ENCODE results near the gene IL12RB2.
A peak's percentile ranks its signal among the peaks of the same experiment; 100 is the strongest.
"Not testable (repeated sequence)": the region's sequence is repeated elsewhere in the genome, so short reads cannot be mapped to it uniquely, and the experiment has no call there.

IL12RB2 gene

DNA sequence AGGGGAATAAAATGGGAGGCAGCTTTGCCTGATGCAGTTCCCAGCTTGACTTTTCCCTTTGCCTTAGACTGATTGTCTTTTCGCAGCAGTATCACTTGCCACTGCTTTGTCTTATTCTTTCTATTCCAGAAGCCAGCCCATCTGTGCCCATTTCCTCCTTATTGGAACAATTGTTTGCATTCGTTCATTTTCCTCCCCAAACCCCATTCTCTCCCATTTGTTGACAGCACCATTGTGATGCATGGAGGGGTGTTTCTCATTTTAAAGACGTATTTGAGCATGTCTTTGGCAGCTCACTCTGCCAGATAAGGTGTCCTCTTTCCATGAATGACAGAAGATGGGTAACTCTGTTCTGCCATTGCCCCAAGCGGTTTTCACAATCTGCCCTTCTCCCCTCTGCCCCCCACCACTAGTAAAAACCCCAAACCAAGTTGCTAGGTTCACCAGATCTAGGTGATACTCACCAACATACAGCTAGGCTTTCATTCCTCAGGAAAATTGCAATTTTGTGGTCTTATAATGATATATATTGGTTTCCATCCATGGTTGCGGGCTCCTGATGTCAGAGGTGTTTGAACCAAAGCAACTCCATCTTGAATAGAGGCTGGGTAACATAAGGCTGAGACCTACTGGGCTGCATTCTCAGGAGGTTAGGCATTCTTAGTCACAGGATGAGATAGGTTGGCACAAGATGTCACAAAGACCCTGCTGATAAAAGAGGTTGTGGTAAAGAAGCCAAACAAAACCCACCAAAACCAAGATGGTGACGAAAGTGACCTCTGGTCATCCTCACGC, 91.7 kb downstream of the IL12RB2 start:
- no peak for DNase-seq (ENCODE audit: low read depth)

DNA sequence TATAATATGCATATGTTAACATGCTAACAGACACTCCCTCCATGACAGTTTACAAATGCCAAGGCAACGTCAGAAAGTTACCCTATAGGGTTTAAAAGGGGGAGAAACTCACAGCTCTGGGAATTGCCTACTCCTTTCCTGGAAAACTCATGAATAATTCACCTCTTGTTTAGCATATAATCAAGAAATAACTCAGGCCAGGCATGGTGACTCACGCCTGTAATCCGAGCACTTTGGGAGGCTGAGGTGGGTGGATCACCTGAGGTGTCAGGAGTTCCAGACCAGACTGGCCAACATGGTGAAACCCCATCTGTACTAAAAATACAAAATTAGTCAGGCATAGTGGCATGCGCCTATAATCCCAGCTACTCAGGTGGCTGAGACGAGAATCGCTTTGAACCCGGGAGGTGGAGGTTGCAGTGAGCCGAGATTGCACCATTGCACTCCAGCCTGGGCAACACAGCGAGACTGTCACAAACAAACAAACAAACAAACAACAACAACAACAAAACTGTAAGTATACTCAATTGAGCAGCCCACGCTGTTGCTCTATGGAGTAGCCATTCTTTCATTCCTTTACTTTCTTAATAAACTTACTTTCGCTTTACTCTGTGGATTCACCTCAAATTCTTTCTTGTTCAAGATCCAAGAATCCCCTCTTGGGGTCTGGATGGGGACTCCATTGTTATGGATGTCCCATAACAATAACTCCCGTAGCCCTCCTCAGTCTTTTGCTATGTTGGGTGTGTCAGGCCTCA, 92.5 kb downstream of the IL12RB2 start:
- DNase-seq (ENCODE audit: low read depth): not testable (repeated sequence)

DNA sequence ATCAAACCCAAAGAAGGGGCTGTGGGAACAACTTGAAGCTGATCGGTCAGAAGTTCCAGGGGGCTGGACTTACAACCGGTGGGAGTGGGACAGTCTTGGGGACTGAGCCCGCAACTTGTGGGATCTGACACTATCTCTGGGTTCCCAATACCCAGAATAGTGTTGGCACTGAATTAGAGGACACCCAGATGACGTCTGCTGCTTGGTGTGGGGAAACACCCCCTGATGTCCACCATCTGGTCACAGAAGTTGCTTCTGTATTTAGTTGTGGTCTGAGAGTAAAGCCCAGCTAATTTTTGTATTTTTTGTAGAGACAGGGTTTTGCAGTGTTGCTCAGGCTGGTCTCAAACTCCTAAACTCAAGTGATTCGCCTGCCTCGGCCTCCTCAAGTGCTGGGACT, 93.8 kb downstream of the IL12RB2 start:
- DNase-seq (ENCODE audit: low read depth): no peak

DNA sequence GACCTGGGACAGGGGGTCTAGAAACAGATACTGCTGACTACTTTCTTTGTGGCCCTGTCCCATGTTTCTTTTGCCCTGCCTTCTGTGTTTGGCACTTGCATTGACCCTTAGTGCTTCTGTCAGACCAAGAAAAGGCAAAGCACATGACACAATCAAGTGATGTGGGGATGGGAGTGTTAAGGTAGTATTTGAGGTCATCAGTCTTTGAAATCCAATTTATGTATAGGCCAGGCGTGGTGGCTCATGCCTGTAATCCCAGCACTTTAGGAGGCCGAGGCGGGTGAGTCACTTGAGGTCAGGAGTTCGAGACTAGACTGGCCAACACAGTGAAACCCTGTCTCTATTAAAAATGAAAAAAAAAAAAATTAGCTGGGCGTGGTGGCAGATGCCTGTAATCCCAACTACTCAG, 96.5 kb downstream of the IL12RB2 start:
- DNase-seq (ENCODE audit: low read depth): no peak

DNA sequence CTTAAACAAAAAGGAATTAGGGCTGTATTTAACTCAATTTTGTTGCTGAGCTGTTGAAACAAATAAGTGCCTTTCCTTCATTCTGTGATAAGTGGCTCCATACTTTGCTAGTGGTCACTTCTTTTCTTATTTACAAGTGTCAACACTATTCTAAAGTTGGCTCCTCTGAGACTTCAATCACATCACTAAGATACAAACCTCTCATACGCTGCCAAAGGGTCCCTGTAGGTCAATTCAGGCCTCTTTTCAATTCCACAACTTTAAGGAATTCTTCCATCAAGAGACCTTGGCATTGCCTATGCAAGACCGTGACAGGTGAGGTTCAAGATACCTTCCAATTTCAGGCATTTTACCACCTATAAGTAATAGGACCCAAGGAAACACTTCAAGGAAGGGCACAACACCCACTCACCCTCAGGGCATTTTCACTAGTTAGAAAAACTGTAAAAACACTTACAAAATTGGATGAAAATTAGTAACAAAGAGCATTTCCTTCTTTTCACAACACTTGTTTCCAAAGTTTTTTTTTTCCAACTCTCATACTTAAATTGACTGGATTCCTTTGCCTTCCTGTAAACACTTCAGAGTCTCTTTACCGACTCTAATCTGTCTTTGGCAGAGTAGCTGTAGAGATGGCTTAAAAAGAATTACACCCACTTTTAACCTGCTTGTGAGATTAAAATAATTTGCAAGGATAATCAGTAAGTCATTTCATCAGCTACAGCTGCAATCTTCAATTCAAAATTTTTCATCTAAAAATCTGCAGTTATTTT, 98.0 kb downstream of the IL12RB2 start:
- DNase-seq (ENCODE audit: low read depth): no peak

DNA sequence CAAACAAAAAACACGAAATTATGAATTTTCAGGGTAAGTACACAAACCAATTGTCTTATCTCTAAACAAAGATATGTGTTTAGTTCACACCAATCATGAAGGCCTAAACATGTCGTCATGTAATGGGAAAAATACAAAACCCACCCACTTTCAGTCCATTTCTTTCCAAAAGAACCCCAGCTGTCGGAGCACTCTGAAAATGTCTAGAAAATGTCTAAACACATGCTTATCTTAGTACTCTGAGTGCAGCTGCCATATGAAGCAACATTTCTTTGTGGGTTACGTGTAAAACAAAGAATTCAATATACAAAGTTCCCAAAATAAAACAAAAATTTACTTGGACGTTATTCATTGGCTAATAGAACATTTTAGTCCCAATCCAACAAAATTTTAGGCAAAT, 99.8 kb downstream of the IL12RB2 start:
- no peak for DNase-seq (ENCODE audit: low read depth)

DNA sequence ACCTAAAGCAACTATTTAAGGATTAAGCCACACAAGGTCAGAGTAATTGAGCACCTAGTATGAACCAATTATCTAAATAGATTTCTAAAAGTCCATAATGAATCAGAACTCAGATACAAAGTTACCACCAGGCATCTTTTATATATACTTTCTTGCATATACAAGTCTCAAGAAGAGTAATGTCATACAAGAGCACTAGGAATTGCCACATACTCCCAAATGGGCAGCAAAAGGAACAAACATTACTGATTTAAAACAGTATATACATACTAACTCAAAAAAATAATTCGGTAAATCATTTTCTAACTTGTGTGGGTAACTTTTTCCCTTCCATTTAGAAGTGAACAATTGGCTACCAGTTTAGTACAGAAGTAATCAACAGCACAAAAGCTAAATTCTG, 100.5 kb downstream of the IL12RB2 start:
- no peak for DNase-seq (ENCODE audit: low read depth)

DNA sequence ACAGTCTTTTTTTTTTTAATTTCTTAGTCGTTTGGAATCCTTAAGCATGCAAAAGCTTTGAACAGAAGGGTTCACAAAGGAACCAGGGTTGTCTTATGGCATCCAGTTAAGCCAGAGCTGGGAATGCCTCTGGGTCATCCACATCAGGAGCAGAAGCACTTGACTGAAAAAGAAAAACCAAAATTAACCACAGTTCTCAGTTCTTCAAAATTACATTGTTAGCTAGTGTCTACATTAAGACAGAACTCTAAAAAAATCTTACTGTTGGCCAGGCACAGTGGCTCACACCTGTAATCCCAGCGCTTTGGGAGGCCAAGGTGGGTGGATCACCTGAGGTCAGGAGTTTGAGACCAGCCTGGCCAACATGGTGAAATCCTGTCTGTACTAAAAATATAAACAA, 105.4 kb downstream of the IL12RB2 start:
- not testable (repeated sequence) for DNase-seq (ENCODE audit: low read depth)

DNA sequence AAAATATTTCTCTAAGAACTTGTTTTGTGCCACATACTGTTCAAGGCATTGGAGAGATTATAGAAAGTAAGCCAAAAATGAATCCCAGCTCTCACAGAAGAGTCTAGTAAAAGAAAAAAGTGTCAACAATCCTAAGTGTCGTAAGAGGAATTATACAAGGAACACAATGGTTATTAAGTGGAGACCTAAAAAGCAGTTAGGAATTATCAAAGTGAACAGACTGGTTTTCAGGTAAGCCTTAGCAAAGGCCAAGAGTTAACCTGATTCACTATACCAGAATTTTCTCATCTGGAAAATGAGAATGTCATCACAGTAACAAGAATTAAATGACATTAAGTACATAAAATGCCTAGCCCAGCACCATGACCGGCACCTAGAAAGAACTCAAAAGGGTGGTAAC, 106.9 kb downstream of the IL12RB2 start:
- DNase-seq (ENCODE audit: low read depth): no peak

DNA sequence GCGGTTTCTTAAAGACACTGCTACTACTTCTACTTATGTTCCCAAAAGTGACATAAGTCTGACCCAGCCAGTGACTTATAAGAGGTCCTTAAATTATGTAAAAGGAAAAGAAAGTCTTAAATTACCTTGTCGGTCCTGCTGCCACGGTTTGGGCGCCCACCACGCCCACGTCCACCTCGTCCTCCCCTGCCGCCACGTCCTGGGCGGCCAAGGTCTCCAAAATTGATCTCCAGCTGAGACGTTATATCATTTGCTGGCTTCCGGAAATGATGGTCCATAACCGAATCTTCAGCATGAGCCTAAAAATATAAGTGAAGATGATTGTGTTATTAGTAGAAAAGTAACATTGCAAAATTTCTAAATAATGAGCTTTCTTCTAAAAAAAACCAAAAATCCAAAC, 107.4 kb downstream of the IL12RB2 start:
- DNase-seq (ENCODE audit: low read depth): no peak

DNA sequence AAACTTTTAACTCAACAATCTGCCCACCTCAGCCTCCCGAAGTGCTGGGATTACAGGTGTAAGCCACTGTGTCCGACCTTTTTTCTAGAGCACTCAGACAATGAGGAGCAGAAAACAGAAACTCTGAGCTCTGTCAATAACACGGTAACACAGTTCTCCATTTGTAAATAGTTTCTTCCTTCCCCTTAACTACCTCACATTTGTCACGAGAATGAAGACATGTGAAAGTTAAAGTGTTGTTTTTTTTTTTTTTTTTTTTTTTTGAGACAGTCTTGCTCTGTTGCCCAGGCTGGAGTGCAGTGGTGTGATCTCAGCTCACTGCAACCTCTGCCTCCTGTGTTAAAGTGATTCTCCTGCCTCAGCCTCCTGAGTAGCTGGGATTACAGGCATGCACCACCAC, 110.1 kb downstream of the IL12RB2 start:
- not testable (repeated sequence) for DNase-seq (ENCODE audit: low read depth)

DNA sequence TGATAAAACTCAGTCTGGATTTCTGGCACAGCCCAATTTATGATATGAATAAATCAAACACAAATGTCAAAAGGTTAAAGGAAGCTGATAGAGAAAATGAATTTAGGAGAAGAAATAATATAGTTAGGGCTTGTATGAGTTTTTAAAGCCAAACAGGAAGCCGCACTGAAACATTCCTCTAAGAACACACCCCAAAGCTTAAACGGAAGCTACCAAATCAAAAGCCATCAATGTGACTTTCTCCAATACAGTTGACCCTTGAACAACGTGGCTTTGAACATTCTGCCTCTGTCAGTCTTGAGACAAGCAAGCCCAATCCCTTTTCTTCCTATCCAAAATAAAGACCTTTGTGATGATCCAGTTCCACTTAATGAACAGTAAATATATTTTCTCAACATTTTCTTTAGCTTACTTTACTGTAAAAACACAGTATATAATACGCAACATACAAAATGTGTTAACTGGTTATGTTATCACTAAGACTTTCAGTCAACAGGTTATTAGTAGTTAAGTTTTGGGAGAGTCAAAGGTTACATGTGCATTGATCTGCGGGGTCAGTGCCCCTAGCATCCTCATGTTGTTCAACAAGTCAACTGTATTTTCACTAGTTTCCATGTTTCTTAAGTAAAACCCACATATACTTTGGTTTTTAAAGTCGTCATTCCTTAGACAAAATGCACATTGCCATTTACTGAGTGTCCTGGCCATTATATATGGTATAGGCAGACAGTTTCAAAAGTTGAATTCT, 111.3 kb downstream of the IL12RB2 start:
- no peak for DNase-seq (ENCODE audit: low read depth)

DNA sequence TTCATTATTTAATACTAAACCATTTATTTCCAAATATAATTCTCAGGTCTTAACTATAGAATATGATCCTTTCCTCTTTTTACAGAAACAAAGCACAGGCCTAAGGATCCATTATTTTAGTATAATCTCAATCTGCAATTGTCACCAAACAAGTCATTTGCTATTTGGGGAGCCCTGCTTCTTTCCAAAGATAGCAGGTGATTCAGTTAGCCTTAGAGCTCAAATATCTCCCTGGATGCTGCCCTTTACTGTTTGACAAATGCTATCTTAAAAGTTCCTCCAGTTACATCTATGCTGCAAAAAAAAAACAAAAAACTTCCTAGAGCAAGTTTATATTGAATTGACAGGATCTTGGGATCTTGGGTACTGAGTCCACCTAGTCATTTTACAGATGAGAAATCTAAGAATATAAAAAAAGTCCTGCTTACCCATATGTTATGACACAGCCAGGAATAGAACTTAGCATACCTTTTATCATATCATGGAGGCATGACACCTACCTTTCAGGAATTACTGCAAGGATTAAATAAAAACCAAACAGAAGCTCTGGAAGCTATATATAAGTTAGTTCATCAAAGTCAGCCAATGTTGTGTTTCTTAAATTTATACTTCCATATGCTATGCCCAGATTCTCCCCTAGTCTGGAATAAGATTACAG, 113.3 kb downstream of the IL12RB2 start:
- no peak for DNase-seq (ENCODE audit: low read depth)

DNA sequence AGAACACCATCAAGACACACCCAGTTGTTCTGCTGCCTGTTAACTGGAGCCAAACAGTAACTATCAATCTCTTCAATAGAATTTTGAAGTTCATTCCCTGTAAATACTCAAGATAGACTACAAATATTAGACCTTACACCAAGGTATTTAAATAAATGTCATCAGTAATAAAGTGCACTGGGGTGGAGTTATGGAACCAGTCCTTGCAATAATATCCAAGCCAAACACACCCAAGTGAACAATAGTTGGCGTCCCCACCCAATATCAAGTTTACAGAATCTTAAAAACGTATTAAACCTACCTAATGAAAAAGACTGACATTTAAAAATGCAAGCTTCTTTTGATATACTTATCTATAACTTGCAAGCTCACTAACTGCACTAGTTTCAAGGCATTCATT, 119.8 kb downstream of the IL12RB2 start:
- no peak for DNase-seq (ENCODE audit: low read depth)

DNA sequence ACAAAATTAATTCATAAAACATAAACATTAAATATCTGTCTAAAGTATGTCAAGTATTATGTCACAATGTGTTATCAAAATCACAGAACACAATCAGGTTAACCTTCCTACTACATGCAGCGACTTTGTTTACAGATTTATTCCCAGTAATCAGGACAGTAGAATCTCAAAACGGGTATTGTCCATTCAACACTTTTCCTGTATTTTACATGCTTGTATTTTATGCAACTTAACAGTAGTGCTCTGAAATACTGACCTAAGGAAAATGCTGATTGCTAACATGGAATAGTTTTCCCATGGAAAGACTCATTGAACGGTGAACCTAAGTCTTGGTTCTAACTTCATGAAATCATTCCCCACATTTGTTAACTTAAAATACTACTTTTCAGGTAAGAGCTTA, 120.3 kb downstream of the IL12RB2 start:
- DNase-seq (ENCODE audit: low read depth): no peak

DNA sequence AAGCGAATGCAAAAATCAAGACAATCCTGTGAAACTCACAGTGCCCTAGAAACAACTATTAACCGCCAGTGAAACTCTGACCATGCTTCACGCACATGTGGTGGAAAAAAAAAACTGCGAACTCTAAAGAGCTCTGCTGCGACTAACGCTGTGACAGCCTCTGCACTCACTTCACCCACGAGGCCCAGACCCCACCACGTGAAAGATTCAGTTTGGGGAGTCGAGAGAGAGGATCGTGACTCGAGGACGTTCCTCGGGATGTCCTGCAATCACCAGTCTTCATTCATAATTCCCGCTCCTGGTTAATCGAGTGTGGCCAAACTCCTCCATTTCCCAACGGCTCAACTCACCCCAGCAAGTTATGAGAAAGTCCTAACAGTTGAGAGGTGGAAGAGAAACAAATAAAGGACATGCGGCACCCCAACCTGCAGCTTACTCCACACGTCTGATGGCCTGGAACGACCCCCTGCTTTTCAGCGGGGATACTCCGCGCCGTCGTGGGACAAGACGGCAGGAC, 121.4 kb downstream of the IL12RB2 start:
- no peak for DNase-seq (ENCODE audit: low read depth)

DNA sequence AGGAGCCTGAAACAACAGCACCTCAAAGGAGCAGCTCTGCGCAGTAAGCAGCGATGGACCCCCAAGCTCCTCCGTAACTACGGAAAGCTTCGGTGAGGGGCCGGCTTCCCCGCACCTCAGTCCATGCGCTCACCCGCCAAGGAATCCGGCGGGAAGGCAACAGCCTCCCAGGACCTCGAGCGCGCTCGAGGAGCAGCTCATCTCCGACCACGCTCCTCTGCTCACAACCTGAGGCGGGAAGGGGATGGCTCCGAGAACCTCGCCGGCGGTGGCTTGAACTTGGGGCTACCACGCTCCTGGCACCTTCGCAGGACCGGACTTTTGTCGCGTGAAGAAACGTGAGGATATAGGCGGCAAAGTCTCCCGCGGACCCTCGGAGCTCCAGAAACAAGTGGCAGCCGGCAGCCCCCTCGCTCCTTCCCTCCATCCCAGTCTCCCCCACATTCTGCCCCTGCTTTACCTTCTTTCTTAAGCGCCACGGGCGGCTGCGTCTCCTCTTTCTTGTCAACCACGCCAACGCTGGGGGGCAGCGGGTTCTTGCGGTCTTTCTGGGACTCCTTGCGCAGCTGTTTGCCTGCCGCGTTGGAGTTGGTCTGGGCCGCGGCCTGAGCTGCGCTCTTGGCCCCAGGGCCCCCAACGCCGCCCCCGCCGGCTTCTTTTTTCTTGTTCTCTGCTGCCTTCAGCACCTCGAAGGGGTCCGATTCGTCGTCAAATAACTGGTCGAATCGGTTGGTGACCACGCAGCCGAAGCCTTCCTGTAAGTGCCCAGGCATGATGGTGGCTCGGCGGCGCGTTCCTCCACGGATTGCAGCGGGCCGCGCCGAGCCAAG, 122.1 kb downstream of the IL12RB2 start:
- DNase-seq (ENCODE audit: low read depth): peak; percentile 10

DNA sequence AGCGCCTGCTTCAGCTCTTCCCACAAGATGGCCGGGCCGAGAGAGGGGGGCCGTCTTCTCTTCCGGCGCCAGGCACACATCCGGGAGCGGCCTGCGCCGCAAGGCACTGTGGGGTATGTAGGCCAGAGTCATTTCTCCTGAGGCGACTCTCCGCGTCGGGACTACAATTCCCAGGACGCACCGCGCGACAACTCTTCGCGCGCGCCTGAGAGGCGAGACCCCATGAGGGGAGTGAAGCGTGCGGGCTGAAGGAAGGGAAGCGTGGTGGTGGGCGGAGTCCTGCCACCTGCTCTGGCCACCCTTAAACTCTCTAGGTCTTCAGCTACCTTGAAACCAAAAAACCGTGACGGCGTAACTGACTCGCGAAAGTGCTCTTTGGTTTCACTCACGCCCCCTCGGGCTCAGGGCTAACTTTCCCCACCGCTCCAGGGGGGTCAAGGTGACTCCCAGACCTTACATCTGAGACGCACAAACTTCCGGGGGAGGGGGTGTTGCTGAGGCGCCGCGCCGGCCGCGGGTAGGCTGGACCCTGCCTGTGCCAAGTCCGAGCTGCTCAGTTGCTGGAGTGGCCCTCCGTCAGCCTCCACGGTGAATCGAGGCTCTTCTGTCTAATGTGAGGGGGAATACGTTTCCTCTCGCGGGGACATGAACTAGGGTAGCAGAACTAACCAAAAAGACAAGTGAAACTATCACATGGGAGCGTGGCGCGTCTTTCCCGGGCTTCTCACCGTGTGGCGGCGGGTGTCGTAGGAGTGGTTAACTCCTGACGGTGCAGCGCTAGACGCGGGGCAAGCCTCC, 122.9 kb downstream of the IL12RB2 start, which contains the start of gene SERBP1:
Gene SERBP1 (minus strand): TSS at position 45 of the 798 bp plus-strand sequence. CDS start 102 bp downstream, outside the sequence.
- DNase-seq (ENCODE audit: low read depth): peak; percentile 92

DNA sequence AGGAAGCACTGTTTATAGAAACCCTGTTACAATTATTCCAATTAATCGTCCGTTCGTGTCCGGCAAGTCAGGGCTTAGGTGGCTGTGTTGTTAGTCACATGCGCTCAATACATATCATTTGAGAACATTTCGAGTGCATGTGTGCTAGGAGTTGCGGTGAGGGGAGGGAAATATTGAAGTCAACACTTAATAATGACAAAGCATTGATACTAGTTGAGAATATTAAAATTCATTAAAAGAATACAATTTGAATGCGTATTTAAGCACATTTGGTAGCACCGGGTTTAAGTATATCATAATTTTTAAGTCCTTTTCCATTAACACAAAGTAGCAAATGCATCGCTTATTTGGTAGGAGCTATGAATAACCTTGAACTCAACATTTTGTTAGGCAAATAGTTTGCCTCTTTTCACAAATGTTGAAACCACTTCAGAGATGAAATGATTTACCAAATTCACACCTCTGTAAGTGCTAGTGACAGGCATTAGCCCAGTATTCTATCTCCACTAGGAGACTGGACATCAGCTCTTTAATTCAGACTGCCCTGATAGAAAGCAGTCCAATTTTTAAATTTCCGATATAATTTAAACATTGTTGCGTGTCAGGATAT, 123.6 kb downstream of the IL12RB2 start:
- DNase-seq (ENCODE audit: low read depth): no peak
